ENCODE data around the gene TLCD1.

The TLCD1 gene, protein sequence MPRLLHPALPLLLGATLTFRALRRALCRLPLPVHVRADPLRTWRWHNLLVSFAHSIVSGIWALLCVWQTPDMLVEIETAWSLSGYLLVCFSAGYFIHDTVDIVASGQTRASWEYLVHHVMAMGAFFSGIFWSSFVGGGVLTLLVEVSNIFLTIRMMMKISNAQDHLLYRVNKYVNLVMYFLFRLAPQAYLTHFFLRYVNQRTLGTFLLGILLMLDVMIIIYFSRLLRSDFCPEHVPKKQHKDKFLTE
- 3.9 reads per million, percentile 15 among the genes with 10 or more reads in this experiment for total RNA-seq

DNA sequence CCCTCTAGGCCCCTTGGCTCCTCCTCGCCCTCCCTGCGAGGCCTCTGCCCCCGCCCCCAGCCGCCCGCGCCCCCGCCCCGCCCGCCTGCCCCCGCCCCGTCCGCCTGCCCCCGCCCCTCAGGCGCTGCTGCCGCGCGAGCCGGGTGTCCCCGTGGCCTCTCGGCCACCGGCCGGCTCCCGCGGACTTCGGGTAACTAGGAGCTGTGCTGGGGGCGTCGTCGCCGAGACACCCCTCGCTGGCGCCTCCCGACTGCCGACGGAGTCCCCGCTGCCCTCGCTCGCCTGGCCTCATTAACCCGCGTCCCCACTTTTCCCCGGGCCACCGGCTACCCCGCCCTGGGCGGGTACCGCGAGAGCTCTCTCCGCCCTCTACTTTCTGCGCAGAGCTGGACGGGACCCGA is at the start of gene TLCD1:
Gene TLCD1, minus strand, starts transcription at position 8 of the 401 bp plus-strand sequence. CDS start 136 bp downstream, outside the sequence.
- peak; percentile 58 for DNase-seq

DNA sequence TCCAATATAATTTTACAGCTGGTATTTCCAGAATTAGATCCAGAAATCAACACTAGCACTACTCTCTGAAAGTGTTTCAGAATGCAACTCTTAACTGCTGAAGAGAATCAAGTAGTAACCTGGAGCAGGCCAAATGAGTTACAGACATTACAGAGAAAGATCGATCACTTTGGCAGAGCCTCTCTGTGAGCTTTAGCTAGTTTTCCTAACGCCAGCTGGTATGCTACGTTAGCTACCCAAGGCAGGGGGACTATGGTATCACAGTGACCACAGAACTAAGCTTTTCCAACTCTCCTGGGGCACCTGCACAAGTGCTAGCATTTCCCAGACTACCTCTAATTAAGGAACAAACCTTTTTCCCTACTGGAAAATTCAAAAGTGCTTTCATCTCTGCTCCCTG is 48.2 kb upstream of the TLCD1 start:
- no peak for DNase-seq

DNA sequence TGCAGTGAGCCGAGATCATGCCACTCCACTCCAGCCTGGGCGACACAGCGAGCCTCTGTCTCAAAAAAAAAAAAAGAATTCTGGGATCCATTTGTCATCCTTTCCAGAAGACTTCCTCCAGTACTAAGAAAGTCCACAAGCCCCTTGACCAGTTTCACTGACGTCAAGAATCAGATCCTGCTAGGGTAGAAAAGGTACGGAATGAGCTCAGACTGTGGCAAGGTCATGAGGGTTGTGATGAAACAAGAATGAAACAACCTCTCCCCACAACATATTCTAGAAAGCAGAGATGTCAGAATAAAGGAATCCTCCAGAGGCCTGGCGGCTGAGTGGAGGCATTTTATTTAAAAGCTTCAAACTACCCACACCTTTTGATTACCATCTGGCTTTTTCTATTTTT is 47.7 kb upstream of the TLCD1 start:
- no peak for DNase-seq

DNA sequence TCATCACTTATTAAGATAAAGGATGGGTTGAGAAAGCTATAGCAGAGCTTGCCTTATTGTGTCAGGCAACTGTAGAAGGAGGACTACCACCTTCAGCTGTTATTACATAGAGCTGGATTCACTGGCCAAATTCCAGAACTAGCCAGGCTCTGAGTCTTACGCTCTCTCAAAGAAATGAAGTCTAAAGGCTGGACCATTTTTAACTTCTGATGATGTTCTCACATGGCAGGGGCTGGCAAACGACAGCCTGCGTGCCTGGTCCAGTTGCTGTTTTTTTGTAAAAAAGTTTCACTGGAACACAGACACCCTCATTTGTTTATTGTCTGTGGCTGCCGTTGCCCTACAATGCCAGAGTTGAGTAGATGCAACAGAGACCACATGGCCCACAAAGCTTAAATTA is 39.0 kb upstream of the TLCD1 start:
- DNase-seq, result no peak

DNA sequence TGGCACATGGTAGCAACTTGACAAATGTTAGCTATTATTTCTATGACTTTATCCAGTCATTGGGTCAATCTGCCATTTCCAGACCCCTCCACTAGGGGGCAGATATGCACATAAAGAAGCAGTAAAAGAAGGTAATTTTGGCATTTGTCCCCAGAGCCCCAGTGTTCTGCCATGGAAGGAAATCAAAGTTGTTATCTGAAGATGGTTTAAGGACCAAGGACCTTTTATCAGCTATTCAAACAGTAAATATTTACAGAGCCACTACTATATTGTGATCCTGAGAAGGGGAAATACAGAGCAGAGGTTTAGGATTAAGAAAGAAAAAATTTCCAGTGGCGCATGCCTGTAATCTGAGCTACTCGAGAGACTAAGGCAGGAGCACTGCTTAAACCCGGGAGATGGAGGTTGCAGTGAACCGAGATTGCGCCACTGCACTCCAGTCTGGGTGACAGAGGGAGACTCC is 37.8 kb upstream of the TLCD1 start:
- peak; percentile 75 for DNase-seq

DNA sequence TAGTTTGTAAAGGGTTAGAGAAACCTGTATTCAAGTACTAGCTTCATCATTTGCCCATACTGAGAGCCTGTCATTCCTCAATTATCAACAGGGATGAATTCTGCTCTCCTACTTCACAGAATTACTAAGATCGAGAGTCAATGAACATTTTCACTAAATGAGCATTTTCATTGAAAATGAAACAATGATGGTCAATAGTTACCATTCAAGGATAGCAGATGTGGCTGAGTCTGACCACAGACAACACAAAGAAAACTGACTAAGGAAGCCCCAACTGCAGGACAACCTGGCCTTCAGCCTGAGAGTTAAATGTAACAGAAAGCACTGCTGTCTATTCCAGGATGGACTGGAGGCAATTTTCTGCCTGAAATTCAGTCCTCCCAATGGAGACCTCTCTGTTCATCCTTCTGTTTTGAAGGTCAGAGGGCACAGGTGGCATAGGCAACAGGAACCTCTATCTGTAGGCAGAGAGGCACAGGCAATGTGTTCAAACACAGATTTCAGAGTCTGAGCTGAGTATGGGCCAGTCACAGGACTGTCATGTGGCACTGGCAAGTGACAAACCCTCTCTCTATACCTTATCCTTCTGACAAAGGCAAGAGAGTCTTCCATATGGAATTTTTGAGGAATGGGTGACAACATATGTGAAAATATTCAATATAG is 37.2 kb upstream of the TLCD1 start:
- DNase-seq, result no peak

DNA sequence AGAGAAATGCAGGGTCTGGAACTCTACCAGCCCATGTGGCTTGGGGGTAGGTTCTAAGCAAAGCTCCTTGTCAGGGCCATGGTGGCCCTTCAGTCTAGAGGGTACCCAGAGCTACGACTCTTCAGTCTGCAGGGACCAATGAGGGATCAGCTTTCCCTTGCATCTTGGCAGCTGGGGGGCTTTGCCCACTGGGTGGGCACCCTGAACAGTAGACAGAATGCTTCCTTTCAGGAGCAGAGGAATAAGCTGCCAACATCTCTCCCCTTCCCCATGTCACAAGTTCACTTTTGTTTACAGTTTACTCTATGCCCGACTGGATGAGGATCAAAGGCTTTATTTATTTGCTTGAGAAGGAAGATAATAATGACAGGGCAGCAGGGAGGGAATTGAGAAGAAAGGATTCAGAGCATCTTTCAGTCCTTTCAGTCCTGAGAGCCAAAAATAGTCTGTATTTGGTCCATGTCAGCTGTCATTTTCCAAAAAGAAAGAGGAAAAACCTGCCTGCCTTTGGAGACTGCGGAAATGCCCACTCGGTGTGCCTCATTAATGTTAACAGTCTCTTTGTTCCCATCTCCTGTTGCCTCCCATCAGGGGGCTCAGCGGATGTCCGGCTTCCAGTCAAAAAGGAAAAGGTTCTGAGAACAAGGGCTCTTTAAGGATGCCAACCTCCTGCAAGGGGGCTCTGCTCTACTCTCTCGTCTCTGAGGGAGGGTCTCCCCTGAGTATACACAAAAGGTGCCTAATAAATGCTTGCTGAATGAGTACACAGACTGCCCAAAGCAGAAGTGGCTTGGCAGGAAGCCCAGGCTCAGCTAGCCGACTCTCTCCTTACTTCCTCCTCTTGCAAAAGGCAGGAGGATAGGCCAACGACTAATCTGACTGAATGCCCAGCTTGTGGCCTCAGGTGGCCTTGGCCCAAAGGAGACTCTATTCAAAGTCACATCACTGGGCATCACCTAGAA is 34.8 kb upstream of the TLCD1 start:
- no peak for DNase-seq

DNA sequence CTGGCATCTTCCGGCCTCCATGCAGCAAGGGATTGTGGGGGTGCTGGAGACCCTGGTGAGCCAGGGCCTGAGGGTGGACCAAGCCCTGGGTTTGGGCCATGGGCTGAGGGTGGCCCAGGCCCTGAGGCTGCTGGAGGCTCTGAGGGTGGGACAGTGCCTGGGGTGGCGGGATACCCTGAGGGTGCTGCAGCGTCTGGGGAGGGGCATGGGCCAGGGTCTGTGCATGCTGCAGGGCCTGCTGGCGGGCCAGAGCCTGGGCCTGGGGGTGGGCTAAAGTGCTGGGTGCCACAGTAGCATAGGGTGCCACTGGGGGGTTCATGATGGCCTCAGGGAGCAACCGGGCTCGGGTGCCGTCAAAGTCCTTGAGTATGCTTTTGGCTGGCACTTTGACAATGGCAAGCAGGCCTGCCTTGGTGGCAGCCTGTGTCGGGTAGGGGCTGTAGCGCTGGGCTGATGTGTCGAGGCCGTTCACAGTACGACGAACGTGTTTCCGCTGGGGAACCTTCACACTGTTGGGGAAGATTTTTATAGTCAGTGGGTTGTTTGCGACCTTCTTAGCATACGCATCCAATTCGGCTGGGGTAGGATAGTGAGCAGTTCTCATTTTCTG is 33.3 kb upstream of the TLCD1 start:
- no peak for DNase-seq

DNA sequence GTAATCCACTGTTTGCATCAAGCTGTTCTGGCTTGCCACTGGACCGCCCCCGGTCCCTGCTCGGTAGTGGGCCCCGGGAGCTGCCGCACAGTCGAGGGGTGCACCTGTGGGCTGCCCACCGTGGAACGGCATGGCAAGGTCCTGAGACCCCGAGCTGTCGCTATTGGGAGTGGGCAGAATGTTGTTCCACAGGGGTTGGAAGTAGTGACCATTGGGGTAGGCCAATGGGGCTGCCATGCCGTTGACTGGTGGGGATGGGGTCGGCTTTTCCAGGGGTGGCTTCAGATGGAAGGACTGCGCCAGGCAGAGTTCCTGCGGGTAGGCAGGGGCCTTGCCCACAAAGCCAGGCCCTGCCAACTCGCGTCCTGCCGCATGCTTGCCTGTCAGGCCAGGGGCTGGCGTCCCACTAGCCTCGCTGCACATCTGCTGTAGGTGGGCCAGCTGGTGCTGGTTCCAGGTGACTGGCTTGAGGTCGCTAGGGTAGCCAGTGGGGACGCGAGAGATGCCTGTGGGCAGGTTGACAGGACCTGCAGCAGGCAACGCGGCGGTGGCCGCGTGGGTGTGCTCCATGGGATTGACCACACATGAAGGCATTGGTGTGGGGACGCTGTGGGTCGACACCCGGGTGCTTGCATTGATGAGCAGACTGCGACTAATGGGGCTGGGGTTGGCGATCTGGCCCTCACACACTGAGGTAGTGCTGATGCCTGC is 32.5 kb upstream of the TLCD1 start:
- DNase-seq, result no peak

DNA sequence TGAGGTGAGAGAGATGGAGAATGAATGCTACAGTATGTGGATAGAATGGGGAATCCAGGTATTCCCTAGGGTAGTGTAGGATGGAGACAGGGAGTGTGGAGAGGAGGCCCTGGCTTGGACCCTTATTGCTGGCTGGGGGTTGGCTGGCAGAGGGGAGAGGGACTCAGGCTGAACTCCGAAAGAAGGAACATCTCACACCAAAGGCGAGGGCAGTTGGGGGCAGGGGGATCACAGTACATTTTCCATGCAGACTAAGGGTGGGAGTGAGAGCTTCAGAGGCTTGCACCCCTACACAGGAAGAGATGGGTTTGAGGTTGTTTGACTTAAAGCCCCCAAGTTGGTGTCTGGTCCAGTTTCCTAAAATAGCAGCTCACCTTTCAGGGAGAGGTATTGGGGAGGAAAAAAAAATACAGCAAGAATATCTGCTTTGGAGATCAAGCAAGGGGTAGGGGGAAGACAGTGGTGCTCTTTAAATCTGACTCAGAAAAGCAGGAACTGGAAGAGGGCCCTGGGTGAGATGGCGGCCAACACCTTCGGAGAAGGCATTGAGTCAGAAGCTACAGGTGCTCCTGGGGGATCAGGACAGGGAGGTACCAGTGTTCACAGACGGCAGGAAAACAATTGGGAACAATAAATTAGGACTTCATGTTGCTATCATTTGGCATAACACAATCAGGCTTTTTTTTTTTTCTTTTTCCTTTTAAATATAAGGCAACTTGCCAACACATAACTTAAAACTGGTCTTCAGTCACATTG is 30.2 kb upstream of the TLCD1 start:
- DNase-seq, result no peak

DNA sequence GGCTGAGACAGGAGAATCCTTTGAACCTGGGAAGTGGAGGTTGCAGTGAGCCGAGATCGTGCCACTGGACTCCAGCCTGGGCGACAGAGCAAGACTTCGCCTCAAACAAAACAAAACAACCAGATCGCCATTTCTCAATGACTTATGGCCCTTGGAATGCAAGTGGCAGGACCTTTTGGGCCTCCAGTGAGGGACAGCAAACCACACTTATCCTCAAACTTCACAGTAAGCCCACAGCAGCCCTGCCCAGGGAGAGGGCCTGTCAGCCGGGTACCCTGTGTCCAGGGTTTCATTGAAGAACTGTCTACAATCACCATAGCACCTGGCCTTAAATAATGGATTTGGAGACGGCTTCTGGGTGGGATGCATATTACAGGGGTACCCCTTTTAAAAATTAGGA is 29.5 kb upstream of the TLCD1 start:
- no peak for DNase-seq

DNA sequence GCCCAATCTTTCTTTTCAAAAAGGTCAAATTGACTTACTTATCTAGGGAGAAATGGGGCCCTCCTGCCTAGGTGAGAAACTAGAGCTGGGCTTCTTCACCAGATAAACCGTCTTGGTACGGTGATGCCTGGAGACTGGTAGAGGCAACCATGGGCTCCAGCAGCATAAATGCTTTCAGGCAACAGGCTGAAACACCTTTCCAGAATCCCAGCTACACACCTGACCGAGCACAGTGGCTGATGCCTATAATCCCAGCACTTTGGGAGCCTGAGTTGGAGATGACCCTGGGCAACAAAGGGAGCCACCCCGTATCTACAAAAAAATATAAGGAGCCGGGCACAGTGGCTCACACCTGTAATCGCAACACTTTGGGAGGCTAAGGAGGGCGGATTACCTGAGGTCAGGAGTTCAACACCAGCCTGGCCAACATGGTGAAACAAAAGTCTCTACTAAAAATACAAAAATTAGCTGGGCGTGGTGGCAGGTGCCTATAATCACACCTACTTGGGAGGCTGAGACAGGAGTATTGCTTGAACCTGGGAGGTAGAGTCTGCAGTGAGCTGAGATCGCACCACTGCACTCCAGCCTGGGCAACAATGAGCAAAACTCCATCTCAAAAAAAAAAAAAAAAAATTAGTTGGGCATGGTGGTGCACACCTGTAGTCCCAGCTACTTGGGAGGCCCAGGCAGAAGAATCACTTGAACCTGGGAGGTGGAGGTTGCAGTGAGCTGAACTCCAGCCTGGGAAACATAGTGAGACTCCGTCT is 25.8 kb upstream of the TLCD1 start:
- DNase-seq, result no peak

DNA sequence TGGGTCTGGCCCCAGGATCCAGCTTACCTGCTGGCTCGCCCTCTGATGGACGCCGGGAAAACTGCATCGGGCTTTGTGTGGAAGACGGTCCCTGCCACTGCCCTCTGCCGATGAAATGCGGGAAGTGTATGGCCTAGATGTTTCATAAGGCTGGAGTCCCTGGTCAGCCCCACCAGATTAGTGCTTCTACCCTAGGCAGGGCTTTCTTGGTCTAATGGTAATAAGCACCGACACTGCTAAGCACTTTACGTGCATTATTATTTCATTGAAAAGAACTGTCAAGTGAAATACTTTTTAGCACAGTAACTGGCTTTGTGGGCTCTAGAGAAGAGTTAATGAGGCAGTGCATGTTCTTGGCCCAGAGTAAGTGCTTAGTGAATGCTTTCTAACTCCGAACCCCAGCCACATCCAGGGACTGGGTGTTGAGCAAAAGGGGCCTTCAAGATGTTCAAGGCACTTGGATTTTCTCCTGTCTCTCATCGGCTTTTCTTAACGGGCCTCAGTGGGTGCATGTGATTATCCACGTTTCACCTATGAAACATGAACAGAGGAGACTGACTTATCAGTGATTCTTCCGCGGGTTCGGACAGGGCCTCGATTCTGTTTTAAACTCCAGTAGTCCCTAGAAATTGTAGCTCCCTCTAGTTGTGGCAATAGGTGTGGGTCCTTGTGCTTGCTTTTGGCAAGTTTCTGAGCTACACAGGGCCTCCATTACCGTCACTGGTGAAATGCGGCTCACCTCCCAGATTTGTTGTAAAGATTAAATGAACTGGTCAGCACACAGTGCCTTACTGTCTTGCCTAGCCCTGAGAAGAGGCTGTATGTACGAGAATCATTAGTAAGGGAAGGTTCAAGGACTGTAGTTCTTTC is 24.4 kb upstream of the TLCD1 start:
- DNase-seq, result peak; percentile 87

DNA sequence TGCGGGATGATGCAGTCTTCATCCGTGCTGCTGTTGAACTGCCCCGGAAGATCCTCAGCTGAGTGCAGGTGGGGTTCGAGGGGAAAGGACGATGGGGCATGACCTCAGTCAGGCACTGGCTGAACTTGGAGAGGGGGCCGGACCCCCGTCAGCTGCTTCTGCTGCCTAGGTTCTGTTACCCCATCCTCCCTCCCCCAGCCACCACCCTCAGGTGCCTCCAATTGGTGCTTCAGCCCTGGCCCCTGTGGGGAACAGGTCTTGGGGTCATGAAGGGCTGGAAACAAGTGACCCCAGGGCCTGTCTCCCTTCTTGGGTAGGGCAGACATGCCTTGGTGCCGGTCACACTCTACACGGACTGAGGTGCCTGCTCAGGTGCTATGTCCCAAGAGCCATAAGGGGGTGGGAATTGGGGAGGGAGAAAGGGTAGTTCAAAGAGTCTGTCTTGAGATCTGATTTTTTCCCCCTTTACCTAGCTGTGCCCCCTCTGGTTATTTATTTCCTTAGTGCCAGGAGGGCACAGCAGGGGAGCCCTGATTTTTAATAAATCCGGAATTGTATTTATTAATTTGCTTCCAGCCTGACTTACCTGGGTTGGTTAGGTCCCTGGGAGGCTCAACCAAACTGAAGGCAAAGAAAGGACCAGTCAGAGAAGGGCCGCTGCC is 23.6 kb upstream of the TLCD1 start:
- no peak for DNase-seq

DNA sequence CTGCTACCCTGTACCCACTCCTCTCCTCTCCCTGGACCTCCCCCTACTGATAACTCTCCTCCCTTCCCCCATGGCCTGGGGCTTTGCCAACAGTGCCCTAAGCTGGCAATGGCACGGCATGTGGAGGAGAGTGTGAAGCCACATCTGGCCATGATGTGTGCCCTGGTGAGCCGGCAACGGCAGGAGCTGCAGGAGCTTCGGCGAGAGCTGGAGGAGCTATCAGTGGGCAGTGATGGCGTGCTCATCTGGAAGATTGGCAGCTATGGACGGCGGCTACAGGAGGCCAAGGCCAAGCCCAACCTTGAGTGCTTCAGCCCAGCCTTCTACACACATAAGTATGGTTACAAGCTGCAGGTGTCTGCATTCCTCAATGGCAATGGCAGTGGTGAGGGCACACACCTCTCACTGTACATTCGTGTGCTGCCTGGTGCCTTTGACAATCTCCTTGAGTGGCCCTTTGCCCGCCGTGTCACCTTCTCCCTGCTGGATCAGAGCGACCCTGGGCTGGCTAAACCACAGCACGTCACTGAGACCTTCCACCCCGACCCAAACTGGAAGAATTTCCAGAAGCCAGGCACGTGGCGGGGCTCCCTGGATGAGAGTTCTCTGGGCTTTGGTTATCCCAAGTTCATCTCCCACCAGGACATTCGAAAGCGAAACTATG is 23.0 kb upstream of the TLCD1 start:
- DNase-seq, result no peak

DNA sequence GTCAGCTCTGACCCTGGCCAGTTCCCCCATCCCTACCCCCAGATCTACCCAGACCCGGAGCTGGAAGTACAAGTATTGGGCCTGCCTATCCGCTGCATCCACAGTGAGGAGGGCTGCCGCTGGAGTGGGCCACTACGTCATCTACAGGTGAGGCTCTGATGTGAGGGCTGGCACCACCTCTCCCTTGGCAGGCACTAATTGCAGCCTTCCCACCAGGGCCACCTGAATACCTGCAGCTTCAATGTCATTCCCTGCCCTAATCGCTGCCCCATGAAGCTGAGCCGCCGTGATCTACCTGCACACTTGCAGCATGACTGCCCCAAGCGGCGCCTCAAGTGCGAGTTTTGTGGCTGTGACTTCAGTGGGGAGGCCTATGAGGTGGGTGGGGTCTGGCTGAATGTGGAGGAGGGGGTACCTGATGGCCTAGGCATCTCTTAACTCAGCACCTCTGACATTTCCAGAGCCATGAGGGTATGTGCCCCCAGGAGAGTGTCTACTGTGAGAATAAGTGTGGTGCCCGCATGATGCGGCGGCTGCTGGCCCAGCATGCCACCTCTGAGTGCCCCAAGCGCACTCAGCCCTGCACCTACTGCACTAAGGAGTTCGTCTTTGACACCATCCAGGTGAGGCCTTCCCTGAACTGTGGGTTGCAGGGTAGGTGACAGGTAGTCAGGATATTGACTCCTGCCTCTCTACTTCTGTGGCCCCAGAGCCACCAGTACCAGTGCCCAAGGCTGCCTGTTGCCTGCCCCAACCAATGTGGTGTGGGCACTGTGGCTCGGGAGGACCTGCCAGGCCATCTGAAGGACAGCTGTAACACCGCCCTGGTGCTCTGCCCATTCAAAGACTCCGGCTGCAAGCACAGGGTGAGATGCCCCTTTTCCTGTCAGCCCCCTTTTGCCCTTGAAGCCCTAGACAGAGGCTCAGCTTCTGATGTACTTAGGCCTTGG is 22.0 kb upstream of the TLCD1 start:
- no peak for DNase-seq

DNA sequence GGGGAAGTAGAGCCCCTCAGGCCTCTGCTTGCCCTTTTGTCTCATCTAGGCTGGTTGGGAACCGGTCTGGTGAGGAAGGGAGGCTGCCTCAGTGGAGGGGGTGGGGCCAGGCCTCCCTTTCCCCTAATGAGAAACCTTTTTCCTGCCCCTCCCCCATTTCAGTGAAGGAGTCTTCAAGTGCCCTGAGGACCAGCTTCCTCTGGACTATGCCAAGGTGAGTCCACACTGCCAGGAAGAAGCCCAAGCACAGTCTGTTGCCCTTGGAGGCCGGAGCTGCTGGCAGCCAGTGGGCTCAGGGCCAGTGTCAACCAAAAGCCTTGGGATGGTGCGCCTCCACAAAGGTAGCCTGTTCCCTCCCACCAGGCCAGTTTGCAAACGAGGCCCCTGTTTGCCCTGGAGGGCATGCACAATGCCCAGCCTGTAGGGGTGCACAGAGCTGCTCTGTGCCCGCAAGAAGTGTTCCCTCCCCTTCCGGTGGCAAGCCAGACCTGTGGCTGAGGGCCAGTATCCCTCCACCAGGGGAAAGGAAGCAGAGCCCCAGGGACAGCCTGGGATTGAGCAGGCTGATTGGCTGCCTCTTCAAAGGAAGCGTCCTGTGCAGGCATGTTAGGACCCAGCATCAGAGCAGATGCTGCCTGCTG is 21.1 kb upstream of the TLCD1 start:
- DNase-seq, result no peak

Measured in effector CD4-positive, alpha-beta T cell (primary cell).